Gastroesophageal sphincter (tissue), 3 donors: Measurements from ENCODE around the gene NXPH1.

Experiments used
- CTCF ChIP-seq, 4 experiments: fragments of 200-600 bp in 2 of 4; fragments of 450-650 bp in 2 of 4; sonication (generic) in 1 of 4; IDR thresholded peaks; one replicate each; pipeline ENCODE4 v1.5.1; 2017 to 2019; ENCODE audit warnings: antibody characterized with exemption in 4 of 4, mild to moderate bottlenecking in 2 of 4, moderate library complexity in 2 of 4
- POLR2A ChIP-seq, 2 donors: fragments of 450-650 bp; IDR thresholded peaks; one replicate each; pipeline ENCODE4 v1.6.1; 2017; ENCODE audit warnings: antibody characterized with exemption in 2 of 2, mild to moderate bottlenecking in 2 of 2, moderate library complexity in 1 of 2
- POLR2AphosphoS5 ChIP-seq: sonication (generic); formaldehyde crosslinking; IDR thresholded peaks from one replicate; pipeline ENCODE4 v1.6.1; 2017; ENCODE audit warnings: antibody characterized with exemption

- no peak for TF ChIP-seq CTCF (IDR thresholded peaks at IDR 0.05)
- no peak for TF ChIP-seq POLR2A (IDR thresholded peaks at IDR 0.05)
- TF ChIP-seq POLR2AphosphoS5: no peak
Measured at GRCh38 chr7:8499128-8499527, 65.7 kb downstream of the NXPH1 start.
